ENCODE measurements around the gene TET2.
"Not testable (repeated sequence)": the region's sequence is repeated elsewhere in the genome, so short reads cannot be mapped to it uniquely, and the experiment has no call there.

The TET2 gene

DNA sequence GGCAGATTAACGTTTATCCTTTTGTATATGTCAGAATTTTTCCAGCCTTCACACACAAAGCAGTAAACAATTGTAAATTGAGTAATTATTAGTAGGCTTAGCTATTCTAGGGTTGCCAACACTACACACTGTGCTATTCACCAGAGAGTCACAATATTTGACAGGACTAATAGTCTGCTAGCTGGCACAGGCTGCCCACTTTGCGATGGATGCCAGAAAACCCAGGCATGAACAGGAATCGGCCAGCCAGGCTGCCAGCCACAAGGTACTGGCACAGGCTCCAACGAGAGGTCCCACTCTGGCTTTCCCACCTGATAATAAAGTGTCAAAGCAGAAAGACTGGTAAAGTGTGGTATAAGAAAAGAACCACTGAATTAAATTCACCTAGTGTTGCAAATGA lies 94.8 kb downstream of the TET2 start:
- DNase-seq, result no peak

DNA sequence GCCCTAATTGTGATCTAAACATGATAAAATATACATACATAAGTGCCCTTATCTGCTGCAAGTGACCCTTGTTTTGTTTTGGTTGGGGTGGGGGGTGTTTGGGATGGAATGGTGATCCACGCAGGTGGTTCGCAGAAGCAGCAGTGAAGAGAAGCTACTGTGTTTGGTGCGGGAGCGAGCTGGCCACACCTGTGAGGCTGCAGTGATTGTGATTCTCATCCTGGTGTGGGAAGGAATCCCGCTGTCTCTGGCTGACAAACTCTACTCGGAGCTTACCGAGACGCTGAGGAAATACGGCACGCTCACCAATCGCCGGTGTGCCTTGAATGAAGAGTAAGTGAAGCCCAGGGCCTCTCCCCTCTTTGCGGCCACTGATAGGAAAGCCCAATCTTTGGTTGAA lies 96.8 kb downstream of the TET2 start:
- no peak for DNase-seq

DNA sequence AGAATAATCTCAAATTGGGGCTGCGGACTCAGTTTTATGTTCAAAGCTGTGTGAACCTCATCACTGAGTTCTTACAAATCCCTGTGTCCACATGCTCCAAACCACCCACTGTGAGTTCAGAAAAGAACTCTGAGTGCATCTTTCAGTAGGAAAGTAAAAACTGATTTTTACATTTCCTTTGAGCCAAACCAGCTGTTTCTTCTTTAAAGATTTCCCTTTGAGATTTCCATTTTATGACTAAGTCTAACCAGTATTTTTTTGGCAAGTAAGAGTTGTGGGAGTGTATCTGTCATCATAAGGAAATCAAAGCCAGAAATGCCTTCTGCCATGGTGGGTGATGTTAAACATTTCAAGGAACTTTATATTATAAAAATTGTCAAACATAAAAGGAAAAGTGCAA lies 100.0 kb downstream of the TET2 start:
- DNase-seq, result no peak

DNA sequence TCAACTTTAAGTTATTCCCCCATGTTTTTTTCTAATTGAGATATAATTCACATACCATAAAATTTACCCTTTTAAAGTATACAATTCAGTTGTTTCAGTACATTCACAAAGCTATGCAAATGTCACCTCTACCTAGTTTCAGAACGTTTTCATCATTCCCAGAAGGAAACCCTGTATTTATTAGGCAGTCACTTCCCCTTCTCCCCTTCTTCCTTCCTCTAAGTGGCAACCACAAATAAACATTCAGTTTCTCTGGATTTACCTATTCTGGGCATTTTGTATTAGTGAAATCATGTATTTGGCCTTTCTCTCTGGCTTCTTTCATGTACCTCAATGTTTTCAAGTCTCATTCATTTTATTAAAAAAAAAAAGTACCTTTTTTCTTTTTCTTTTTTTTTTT lies 101.9 kb downstream of the TET2 start:
- no peak for DNase-seq

DNA sequence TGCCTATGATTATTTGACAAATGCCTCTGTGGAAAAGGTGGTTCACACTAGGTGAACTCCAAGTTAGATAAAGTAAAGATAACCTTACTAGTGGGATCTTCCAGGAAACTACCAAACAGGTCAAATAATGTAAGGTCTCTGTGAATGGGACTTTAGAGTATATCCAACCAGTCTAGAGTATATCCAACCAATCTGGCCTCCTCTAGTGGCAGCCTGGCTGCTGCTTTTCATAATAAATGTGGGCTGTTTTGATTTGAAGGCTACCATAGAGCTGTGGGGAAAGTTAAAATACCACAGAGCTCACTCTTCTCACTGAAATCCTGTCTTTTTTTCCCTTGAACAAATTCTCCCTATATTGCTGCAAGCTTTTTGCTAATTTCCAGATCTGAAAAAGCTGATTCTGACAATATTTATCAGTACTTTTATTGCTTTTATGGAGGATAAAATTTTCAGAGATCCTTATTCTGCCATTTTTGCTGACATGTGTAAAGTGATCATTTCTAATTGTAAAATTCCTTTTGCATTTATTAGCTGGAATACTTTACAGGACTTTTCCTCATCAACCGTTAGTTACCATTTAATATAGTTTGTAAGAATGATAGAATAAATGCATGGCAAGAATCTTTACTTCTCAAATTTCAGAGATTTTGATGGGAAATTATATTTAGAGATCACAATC lies 111.3 kb downstream of the TET2 start:
- no peak for DNase-seq

DNA sequence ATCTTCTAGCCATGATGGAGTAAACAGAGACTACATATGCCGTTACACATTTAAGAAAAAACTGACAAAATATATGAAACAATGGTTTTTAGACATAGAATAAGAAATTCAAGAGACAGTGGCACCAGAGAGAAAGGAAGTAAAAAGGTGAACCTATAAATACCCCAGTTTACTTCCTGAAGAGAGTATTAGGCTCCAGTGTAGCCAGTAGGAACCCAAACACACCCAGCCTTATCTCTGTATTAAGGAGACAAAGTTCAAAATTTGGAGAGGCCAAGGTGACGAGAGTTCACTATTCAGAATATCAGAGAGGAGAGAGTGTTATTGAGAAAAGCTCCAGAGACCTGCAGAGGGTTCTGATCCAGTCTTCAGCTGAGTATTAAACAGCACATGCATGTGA lies 119.0 kb downstream of the TET2 start:
- no peak for DNase-seq

DNA sequence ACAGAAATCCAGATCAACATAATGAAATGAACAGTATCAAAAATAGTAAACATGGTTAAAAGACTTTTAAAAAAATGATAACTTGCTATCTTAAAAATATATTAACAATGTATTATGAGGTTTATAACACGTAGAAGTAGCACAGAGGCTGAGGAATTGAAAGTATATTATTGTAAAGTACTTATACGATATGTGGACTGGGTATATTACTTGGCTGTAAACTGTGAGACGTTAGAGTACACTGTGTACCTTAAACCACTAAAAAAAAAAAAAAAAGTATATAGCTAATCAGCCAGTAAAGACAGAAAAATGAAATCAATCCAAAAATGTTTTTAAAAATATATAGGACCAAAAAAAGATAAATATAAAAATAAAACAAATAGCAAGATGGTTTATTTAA lies 120.6 kb downstream of the TET2 start:
- DNase-seq, result no peak

DNA sequence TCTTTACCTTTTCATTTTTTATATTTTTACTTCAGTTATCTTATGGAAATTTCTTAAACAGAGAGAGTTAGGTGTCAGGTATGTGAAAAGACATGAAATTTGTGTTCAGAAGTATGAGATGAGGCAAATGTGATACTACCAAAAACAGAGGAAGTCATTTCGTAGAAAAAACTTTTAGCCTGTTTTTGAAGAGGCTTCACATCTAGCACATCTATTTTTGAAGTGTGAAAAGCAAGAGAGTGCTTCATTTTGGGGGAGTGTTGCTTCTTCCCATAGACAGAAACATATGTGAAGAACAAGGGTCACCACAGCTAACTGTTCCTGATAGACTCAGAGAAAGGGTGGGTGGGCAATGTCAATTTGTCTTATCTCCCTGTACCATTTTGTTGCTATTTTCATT lies 125.3 kb downstream of the TET2 start:
- DNase-seq, result no peak

DNA sequence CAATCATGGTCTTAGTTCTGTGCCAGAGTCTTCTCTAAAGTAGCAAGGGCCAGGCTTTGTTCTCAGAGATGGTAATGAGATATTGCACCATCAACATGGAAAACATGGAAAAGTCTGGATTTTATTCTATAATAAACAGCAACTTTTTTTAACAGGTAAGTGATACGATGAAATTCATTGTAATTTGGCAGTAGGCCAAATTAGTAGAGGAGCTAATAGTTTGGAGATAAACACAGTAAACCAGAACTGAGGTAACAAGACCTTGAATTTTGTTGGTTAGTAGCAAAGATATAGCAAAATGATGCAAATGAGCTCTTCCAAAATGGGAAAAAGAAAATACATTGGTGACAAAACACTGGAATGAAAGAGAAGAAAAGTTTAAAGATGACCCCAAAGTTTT lies 126.6 kb downstream of the TET2 start:
- DNase-seq, result no peak

DNA sequence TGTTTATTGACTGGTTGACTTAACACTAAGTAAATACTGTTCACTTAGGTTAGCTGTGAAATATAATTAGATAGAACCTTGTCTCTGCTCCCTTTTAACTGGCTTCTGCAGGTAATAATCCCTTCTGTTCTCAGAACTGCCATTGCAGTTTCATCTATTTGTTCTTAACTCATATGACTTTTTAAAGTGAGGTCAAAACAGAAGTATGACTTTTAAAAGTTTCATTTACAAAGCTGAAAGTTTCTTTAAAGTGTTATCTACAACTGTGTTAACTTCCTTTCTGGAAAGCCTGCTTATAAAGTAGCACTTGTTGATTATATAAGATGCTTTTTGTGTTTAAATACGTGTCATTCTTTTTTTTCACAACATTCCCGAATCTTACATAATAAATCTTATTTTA lies 127.4 kb downstream of the TET2 start:
- no peak for DNase-seq

DNA sequence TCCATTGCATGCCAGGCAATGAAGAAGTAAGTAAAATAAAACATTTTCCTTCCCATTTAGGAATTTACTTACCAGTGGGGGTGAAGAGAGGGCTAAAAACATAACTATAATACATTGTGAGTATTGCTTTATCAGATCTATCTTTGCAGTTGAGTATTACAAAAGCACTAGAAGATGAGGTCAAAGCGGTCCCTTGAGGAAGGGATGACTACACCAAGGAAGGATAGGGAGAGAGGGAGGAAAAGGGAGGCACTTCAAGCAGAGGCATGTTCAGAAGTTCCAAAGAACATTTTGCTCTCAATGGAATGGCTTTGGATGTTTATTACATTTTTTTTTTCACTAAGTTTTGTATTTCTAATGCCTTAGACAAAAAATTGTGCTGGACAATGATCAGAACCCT lies 127.8 kb downstream of the TET2 start:
- DNase-seq, result no peak

DNA sequence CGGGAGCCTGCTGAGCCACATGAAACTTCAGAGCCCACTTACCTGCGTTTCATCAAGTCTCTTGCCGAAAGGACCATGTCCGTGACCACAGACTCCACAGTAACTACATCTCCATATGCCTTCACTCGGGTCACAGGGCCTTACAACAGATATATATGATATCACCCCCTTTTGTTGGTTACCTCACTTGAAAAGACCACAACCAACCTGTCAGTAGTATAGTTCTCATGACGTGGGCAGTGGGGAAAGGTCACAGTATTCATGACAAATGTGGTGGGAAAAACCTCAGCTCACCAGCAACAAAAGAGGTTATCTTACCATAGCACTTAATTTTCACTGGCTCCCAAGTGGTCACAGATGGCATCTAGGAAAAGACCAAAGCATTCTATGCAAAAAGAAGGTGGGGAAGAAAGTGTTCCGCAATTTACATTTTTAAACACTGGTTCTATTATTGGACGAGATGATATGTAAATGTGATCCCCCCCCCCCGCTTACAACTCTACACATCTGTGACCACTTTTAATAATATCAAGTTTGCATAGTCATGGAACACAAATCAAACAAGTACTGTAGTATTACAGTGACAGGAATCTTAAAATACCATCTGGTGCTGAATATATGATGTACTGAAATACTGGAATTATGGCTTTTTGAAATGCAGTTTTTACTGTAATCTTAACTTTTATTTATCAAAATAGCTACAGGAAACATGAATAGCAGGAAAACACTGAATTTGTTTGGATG lies 129.9 kb downstream of the TET2 start:
- DNase-seq, result no peak

DNA sequence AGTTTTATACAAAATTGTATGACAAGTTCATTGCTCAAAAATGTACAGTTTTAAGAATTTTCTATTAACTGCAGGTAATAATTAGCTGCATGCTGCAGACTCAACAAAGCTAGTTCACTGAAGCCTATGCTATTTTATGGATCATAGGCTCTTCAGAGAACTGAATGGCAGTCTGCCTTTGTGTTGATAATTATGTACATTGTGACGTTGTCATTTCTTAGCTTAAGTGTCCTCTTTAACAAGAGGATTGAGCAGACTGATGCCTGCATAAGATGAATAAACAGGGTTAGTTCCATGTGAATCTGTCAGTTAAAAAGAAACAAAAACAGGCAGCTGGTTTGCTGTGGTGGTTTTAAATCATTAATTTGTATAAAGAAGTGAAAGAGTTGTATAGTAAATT lies 131.0 kb downstream of the TET2 start:
- no peak for DNase-seq

DNA sequence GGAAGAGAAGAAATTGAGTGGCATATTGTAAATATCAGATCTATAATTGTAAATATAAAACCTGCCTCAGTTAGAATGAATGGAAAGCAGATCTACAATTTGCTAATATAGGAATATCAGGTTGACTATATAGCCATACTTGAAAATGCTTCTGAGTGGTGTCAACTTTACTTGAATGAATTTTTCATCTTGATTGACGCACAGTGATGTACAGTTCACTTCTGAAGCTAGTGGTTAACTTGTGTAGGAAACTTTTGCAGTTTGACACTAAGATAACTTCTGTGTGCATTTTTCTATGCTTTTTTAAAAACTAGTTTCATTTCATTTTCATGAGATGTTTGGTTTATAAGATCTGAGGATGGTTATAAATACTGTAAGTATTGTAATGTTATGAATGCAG lies 132.6 kb downstream of the TET2 start:
- DNase-seq, result no peak

DNA sequence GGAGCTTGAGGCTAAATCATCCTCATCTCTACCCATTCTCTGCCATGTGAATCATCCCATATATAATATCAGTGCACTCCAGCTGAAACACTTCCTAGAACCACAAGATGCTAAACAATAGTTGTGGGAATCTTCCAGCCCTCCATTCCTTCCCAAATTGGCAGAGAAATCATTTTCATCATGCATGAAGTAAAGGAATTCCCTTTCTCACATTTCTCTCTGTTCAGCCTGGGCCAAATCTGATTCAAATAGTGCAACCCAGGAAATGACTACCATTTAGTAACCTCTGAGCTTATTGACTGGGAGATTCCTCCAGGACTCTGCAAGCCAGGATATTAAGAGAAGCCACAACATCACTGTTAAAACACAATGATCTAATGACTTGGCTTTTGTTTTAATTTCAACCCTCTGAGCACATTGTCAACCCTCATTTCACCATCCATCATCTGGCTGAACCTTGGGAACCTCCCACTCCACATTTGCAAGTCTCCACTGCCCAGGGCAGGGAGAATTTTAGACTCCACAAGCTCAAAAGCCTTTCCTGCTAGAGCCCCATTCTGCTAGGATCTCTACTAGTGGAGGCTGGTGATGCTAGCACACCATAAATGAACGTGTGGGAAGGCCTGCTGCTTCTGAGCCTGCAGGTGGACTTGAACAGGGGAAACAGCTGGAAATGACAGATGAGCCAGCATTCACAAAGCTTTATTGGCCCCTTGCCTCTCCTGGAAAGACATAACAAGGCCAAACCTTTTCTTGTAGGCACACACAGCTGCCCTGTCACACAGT lies 133.9 kb downstream of the TET2 start:
- no peak for DNase-seq

DNA sequence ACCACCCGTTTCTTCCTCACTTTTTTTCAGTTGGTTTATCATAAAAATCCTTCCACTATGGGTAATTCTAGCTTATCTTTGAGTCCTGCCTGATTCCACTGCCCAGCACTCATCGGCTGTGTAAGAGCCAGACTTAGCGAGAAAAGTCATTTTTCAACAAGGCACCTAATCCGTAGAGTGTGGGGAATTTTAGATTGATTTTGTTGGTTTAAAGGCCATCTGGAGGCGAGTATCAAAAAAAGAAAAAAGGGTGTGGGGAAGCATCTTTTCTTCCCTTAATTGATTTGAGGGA lies 134.4 kb downstream of the TET2 start:
- no peak for DNase-seq

DNA sequence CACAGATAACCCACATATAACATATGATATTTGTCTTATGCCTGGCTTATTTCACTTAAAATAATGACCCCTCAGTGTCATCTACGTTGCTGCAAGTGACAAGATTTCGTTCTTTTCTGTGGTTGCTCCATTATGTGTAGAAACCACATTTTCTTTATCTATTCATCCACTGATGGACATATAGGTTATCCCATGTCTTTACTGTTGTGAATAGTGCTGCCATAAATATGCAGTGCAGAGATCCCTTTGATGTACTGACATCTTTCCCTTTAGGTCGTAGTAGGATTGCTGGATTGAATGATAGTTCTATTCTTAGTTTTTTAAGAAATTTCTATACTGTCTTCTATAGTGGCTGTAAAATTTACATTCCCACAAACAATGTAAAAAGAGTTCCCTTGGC lies 135.8 kb downstream of the TET2 start:
- no peak for DNase-seq

DNA sequence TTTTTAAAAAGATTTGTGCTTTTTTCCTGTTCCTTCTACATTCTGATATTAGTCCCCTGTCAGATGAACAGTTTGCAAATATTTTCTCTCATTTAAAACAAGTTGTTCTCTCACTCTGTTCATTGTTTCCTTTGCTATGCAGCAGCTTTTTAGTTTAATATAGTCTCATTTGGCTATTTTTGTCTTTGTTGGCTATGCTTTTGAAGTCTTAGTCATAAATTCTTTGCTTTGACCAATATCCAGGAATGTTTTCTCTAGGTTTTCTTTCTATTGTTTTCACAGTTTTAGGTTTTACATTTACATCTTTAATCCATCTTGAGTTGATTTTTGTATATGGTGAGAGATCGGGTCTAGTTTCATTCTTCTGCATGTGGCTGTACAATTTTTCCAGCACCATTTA lies 136.8 kb downstream of the TET2 start:
- DNase-seq, result no peak

DNA sequence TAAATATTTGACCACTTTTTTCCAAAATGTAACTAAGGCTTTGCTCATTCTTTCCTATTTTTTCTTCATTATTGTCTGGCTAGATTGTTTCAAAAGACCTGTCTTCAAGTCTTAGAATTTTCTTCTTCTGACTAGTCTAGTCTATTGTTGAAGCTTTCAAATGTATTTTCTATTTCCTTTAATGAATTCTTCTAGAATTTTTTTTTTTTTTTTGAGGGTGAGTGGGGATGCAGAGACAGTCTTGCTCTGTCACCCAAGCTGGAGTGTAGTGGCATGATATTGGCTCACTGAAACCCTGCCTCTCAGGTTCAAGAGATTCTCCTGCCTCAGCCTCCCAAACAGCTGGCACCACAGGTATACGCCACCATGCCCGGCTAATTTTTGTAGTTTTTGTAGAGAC lies 141.4 kb downstream of the TET2 start:
- no peak for DNase-seq

DNA sequence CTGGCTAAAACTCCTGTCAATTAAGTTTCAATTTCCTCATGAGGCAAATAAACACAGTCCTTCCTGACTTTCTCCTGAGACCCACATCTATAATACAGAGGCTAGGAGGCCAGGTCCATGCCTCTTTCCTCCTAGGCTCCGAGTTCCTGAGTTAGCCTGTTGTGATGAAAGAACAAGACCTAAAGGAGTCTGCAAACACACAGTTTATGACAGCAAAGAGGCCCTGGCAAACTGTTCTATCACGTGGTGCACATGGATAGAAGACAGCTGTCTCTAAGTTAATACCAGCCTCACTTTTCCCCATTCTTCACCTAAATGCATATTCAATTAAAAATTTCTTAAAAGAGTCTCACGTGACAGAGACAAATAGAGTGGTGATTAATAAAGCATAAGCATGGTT lies 145.2 kb downstream of the TET2 start:
- no peak for DNase-seq

DNA sequence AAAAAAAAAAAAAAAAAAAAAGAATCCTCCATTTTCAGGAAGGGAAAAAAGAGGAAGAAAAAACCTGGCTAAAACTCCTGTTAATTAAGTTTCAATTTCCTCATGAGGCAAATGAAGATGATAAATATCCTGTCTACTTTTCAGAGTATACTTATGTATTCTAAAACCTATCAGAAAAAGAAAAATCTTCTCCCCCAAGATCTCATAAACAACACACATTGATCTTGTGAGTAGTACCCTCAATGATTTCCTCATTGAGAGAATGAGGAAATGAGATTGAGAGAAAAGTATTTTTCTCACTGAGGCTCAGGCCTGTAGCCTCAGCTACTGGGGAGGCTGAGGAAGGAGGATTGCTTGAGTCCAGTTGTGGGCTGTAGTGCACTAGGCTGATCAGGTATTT lies 146.7 kb downstream of the TET2 start:
- DNase-seq, result no peak

DNA sequence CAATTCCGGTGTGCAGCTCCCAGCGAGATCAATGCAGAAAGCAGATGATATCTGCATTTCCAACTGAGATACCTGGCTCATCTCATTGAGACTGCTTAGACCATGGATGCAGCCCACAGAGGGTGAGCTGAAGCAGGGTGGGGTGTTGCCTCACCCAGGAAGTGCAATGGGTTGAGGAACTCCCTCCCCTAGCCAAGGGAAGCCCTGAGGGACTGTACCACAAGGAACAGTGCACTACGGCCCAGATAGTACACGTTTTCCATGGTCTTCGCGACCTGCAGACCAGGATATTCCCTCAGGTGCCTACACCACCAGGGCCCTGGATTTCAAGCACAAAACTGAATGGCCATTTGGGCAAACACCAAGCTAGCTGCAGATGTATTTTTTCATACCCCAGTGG lies 150.0 kb downstream of the TET2 start:
- no peak for DNase-seq

DNA sequence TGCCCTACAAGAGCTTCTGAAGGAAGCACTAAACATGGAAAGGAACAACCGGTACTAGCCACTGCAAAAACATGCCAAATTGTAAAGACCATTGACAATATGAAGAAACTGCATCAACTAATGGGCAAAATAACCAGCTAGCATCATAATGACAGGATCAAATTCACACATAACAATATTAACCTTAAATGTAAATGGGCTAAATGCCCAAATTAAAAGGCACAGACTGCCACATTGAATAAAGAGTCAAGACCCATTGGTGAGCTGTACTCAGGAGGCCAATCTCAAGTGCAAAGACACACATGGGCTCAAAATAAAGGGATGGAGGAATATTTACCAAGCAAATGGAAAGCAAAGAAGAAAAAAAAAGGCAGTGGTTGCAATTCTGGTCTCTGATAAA lies 152.4 kb downstream of the TET2 start:
- DNase-seq, result not testable (repeated sequence)

DNA sequence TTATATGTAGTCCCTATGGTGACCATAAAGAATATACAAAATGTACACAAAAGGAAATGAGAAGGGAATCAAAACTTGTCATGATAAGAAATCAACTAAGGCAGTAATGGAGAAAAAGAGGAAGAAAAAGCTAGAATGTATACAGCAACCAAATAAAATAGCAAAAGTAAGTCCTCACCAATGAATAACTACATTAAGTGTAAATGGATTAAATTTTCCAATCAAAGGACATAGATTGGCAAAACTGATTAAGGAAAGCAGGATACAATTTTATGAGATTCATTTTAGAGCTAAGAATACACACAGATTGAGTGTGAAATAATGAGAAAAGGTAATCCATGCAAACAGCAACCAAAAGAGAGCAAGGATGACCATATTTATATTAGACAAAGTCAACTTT lies 157.4 kb downstream of the TET2 start:
- DNase-seq, result no peak
